K562 (cell line): ENCODE measurements around the gene HMGA1.

Experiments used
- ATF1 ChIP-seq, 2 experiments: fragments of 450-650 bp in 1 of 2; IDR thresholded peaks; 2 replicates each; pipeline ENCODE4 v1.6.1; 2016; ENCODE audit warnings: missing compliant biosample characterization in 1 of 2, missing genetic modification characterization in 1 of 2
- E2F3 ChIP-seq: fragments of 250-450 bp; sonication (Bioruptor Pico); IDR thresholded peaks from 2 replicates; pipeline ENCODE4 v1.4.0; 2020; ENCODE audit warnings: mild to moderate bottlenecking
- FOXJ3 ChIP-seq: sonication (generic); formaldehyde crosslinking; IDR thresholded peaks from 2 replicates; pipeline ENCODE4 v1.4.0; 2020; ENCODE audit warnings: mild to moderate bottlenecking, missing genetic modification reagents
- NKRF ChIP-seq: fragments of 450-650 bp; IDR thresholded peaks from 2 replicates; pipeline ENCODE4 v1.6.1; 2016; ENCODE audit warnings: borderline replicate concordance
- POLR2AphosphoS2 ChIP-seq: IDR thresholded peaks from 2 replicates; pipeline ENCODE4 v1.6.1; 2012; ENCODE audit warnings: low read length, improper control_type of control experiment
- SMARCC2 ChIP-seq: fragments of 450-650 bp; IDR thresholded peaks from 2 replicates; pipeline ENCODE4 v1.6.1; 2017; ENCODE audit warnings: antibody characterized with exemption, moderate library complexity, mild to moderate bottlenecking, low read depth

- TF ChIP-seq E2F3 (no peak), FOXJ3 (CRISPR knock-in tag) (no peak), ATF1 (CRISPR knock-in tag; IDR thresholded peaks at IDR 0.05) (no peak), ATF1 (tag; IDR thresholded peaks at IDR 0.05) (peak; percentile 40; the same call in 1 of the 2 replicates), NKRF (no peak), SMARCC2 (no peak), POLR2AphosphoS2 (no peak)
Measured at GRCh38 chr6:34189806-34190503, 46.7 kb upstream of the HMGA1 start.
